ENCODE results near the gene CEP152.

- TF ChIP-seq, protein P1, sequence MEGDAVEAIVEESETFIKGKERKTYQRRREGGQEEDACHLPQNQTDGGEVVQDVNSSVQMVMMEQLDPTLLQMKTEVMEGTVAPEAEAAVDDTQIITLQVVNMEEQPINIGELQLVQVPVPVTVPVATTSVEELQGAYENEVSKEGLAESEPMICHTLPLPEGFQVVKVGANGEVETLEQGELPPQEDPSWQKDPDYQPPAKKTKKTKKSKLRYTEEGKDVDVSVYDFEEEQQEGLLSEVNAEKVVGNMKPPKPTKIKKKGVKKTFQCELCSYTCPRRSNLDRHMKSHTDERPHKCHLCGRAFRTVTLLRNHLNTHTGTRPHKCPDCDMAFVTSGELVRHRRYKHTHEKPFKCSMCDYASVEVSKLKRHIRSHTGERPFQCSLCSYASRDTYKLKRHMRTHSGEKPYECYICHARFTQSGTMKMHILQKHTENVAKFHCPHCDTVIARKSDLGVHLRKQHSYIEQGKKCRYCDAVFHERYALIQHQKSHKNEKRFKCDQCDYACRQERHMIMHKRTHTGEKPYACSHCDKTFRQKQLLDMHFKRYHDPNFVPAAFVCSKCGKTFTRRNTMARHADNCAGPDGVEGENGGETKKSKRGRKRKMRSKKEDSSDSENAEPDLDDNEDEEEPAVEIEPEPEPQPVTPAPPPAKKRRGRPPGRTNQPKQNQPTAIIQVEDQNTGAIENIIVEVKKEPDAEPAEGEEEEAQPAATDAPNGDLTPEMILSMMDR (IDR thresholded peaks at IDR 0.05): no peak
- no peak for TF ChIP-seq POLR2A (IDR thresholded peaks at IDR 0.05)
Observed at GRCh38 chr15:48833526-48834239, 22.8 kb upstream of the CEP152 start.
